GM23338 (cell line): Measurements from ENCODE around the gene NEURL1B. TPM values are rescaled to one million over a fixed set of nuclear protein-coding genes. Genes with fewer than 3 reads are reported as not detected.

Experiments
- ATAC-seq: fragments of 200-7000 bp; cut with Tn5 transposase; 3 replicates; pipeline ENCODE4 v1.9.1; 2020
- DNase-seq: peaks from one replicate; pipeline ENCODE4 v3.0.0-alpha.2; 2015; ENCODE audit warnings: low spot score
- H2AFZ ChIP-seq: fragments of 200-600 bp; sonication (generic); 2 replicates; pipeline ENCODE4 v1.8.0; 2016; ENCODE audit warnings: antibody characterized with exemption, mild to moderate bottlenecking, moderate library complexity
- H3F3A ChIP-seq: fragments of 200-600 bp; sonication (generic); replicated peaks from 2 replicates; pipeline ENCODE4 v1.8.0; 2017; ENCODE audit warnings: antibody characterized with exemption, mixed run types, low read depth
- H3K27ac ChIP-seq: fragments of 200-600 bp; sonication (generic); 2 replicates; pipeline ENCODE4 v1.6.1; 2016; ENCODE audit warnings: low read depth
- H3K27me3 ChIP-seq: fragments of 200-600 bp; sonication (generic); 2 replicates; pipeline ENCODE4 v1.8.0; 2016; ENCODE audit warnings: mild to moderate bottlenecking, mixed run types, moderate library complexity; ENCODE audit not compliant: insufficient read depth
- H3K36me3 ChIP-seq: fragments of 200-600 bp; sonication (generic); 2 replicates; pipeline ENCODE4 v1.8.0; 2016; ENCODE audit warnings: mild to moderate bottlenecking; ENCODE audit not compliant: insufficient read depth
- H3K4me1 ChIP-seq: fragments of 200-600 bp; sonication (generic); 2 replicates; pipeline ENCODE4 v1.8.0; 2016; ENCODE audit warnings: mild to moderate bottlenecking, moderate library complexity; ENCODE audit not compliant: insufficient read depth
- H3K4me2 ChIP-seq: fragments of 200-600 bp; sonication (generic); 2 replicates; pipeline ENCODE4 v1.7.1; 2017; ENCODE audit warnings: mixed run types
- H3K4me3 ChIP-seq: fragments of 200-600 bp; sonication (generic); 2 replicates; pipeline ENCODE4 v1.6.1; 2016; ENCODE audit warnings: mixed run types
- H3K79me2 ChIP-seq: fragments of 200-600 bp; sonication (generic); replicated peaks from 2 replicates; pipeline ENCODE4 v1.8.0; 2017; ENCODE audit warnings: mild to moderate bottlenecking; ENCODE audit not compliant: insufficient read depth
- H3K9me2 ChIP-seq: fragments of 200-600 bp; sonication (generic); 2 replicates; pipeline ENCODE4 v1.8.0; 2017; ENCODE audit not compliant: insufficient read depth
- H4K20me1 ChIP-seq: fragments of 200-600 bp; sonication (generic); replicated peaks from 2 replicates; pipeline ENCODE4 v1.8.0; 2017; ENCODE audit warnings: mild to moderate bottlenecking; ENCODE audit not compliant: insufficient read depth
- H3K27ac Mint-ChIP-seq: 2 replicates; pipeline ENCODE4 v1.8.0; 2020; ENCODE audit warnings: inconsistent platforms, mild to moderate bottlenecking, moderate library complexity, mixed read lengths
- H3K27me3 Mint-ChIP-seq: 3 replicates; pipeline ENCODE4 v1.8.0; 2022; ENCODE audit warnings: low read depth, mild to moderate bottlenecking, moderate library complexity, mixed read lengths, inconsistent platforms; ENCODE audit not compliant: insufficient read depth, poor library complexity
- H3K36me3 Mint-ChIP-seq: 3 replicates; pipeline ENCODE4 v1.8.0; 2021; ENCODE audit warnings: low read depth, mild to moderate bottlenecking, inconsistent platforms, moderate library complexity, mixed read lengths
- H3K4me1 Mint-ChIP-seq: 3 replicates; pipeline ENCODE4 v1.8.0; 2020; ENCODE audit warnings: mild to moderate bottlenecking, inconsistent platforms, mixed read lengths
- H3K4me3 Mint-ChIP-seq: 3 replicates; pipeline ENCODE4 v1.8.0; 2021; ENCODE audit warnings: moderate library complexity, mild to moderate bottlenecking, inconsistent platforms, mixed read lengths
- H3K9me3 Mint-ChIP-seq: 3 replicates; pipeline ENCODE4 v1.8.0; 2020; ENCODE audit warnings: moderate library complexity, mild to moderate bottlenecking, inconsistent platforms, mixed read lengths
- CREB1 ChIP-seq: fragments of 250-450 bp; sonication (Bioruptor Pico); IDR thresholded peaks from 2 replicates; pipeline ENCODE4 v1.5.0; 2020; ENCODE audit warnings: low read depth, mild to moderate bottlenecking, moderate library complexity
- EZH2 ChIP-seq: fragments of 200-600 bp; sonication (generic); IDR thresholded peaks from one replicate; pipeline ENCODE4 v1.8.0; 2017; ENCODE audit warnings: antibody characterized with exemption, mild to moderate bottlenecking, low read depth; ENCODE audit not compliant: unreplicated experiment
- EZH2phosphoT487 ChIP-seq: fragments of 200-600 bp; sonication (generic); IDR thresholded peaks from one replicate; pipeline ENCODE4 v1.8.1; 2018; ENCODE audit warnings: antibody characterized with exemption; ENCODE audit not compliant: unreplicated experiment
- STAT1 ChIP-seq: IDR thresholded peaks from one replicate; pipeline ENCODE4 v1.6.1; 2016; ENCODE audit warnings: antibody characterized with exemption; ENCODE audit not compliant: unreplicated experiment
- ZNF114 ChIP-seq: fragments of 250-450 bp; sonication (Bioruptor Pico); IDR thresholded peaks from 2 replicates; pipeline ENCODE4 v1.5.0; 2020; ENCODE audit warnings: mild to moderate bottlenecking, moderate library complexity
- ZNF331 ChIP-seq: fragments of 250-450 bp; sonication (Bioruptor Pico); IDR thresholded peaks from 2 replicates; pipeline ENCODE4 v1.5.0; 2020; ENCODE audit warnings: low read depth, mild to moderate bottlenecking, moderate library complexity
- ZNF462 ChIP-seq: fragments of 250-450 bp; sonication (Bioruptor Pico); IDR thresholded peaks from 2 replicates; pipeline ENCODE4 v1.5.0; 2020; ENCODE audit warnings: mild to moderate bottlenecking, moderate library complexity
- polyA plus RNA-seq: library from polyadenylated mRNA; unstranded; fragments of >200 nt; fragmentation: Nextera tagmentation; extraction: Ambion mirVana; gene quantifications from 2 replicates; pipeline ENCODE4 v1.2.1, GENCODE V29; 2016
- total RNA-seq: library from RNA; depleted of rRNA; stranded (reverse); fragments of >200 nt; shearing (Covaris generic); gene quantifications from 2 replicates; pipeline ENCODE4 v1.2.3, GENCODE V29; 2014

Gene NEURL1B
- total and polyA plus RNA-seq, 2 experiments from 2014 or later = 1.9 to 13.3 TPM

- no peak for TF ChIP-seq ZNF462 (CRISPR knock-in tag)
- TF ChIP-seq EZH2phosphoT487 = no peak
- TF ChIP-seq CREB1 (CRISPR knock-in tag) = no peak
- no peak for TF ChIP-seq EZH2
These were observed 83.5 kb downstream of the NEURL1B start (continued) for GRCh38 chr5:172724242-172725183.

DNA sequence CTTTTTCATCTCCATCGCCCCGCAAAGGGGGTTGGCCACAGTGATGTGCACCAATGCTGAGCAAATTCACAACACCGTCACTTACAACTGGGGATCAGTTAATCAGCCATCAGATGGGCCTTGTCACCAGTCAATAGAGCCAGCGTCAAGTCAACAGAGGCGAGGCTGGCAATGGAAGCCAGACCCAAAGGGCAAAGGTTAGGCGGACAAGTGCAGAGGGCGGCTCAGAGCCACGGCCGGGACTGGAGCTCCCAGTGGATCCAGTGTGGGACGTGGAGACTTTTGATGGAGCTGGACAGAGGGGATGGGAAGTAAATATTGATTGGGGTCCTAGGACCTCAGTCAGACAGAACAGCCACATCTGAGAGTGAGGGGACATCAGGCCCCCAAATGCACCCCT is 84.2 kb downstream of the NEURL1B start:
- Mint-ChIP-seq H3K4me3 (no peak overlapping the region), H3K4me1 (no peaks in the 10 kb centered on the region), H3K36me3 (no peaks in the 10 kb centered on the region), H3K27ac (no peak overlapping the region), H3K27me3 (peaks cover 3% of the 10 kb centered on the region), H3K9me3 (no peaks in the 10 kb centered on the region; the same call in 2 of the 3 replicates)
- TF ChIP-seq ZNF114 (no peak), STAT1 (no peak), ZNF331 (CRISPR knock-in tag) (no peak)
- H2AFZ ChIP-seq = no peak overlapping the region
- no peaks in the 10 kb centered on the region; the same call in 1 of the 2 replicates for H4K20me1 ChIP-seq
- no peak overlapping the region for H3K4me3 ChIP-seq
- H3K27ac ChIP-seq = no peak overlapping the region
- no peaks in the 10 kb centered on the region for H3K79me2 ChIP-seq
- no peaks in the 10 kb centered on the region for H3F3A ChIP-seq
- no peaks in the 10 kb centered on the region for H3K4me1 ChIP-seq
- no peaks in the 10 kb centered on the region for H3K27me3 ChIP-seq
- no peak for DNase-seq
- no peak overlapping the region for H3K4me2 ChIP-seq
- no peaks in the 10 kb centered on the region for H3K36me3 ChIP-seq
- H3K9me2 ChIP-seq = no peaks in the 10 kb centered on the region
- no peak for ATAC-seq
